NCI-H748 (cell line): ENCODE measurements around the gene PPM1F.

Source experiments
- DNase-seq: peaks from one replicate; lab custom pipeline; 2025; ENCODE audit not compliant: unreplicated experiment; lab: John Stamatoyannopoulos, UW

Gene PPM1F, protein sequence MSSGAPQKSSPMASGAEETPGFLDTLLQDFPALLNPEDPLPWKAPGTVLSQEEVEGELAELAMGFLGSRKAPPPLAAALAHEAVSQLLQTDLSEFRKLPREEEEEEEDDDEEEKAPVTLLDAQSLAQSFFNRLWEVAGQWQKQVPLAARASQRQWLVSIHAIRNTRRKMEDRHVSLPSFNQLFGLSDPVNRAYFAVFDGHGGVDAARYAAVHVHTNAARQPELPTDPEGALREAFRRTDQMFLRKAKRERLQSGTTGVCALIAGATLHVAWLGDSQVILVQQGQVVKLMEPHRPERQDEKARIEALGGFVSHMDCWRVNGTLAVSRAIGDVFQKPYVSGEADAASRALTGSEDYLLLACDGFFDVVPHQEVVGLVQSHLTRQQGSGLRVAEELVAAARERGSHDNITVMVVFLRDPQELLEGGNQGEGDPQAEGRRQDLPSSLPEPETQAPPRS

DNA sequence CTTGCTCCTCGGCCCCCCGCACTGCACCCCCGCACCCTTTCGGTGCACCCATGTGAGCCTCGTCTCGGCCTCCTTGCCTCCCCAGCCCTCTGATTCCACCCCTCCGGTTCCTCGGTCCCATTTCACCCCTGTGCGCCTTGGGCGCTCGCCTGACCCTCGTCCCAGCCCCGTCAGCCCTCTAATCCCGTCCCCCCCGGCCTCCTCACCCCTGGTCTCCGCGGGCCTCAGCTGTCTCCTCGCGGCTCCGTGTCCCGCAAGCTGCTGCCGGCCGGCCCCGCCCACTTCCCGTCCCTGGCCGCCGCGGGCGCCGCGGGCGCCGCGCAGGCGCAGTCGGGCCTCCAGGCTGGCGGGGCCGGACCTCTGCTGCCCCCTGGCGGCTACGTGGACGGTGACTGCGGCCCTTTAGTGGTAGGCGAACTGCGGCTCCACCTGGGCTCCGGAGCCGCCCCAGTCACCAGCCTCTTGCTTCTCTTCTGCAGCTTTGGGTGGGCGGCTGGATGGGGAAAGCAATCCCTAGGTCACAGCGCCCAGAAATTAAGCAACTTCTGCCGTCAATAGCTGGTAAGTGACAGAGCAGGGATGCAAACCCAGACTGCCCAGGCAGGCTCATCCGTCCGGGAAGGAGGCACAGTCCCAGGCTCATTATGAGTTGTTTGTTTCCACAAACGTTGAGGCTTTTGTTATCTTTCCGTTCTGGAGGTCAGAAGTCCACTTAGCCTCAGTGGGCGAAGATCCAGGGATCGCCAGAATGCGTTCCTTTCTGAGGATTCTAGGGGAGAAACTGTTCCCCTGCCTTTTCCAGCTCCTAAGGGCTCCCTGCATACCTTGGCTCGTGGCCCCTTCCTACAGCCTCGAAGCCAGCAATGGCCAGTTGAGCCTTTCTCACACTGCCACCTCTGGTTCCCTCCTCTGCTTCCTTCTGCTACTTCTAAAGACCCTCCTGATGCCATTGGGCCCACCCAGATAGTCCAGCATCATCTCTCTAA is at the start of gene PPM1F:
Gene PPM1F, minus strand, starts transcription at position 263 of the 986 bp plus-strand sequence. CDS start 6,800 bp downstream, outside the sequence.
- peak; percentile 67 for DNase-seq

DNA sequence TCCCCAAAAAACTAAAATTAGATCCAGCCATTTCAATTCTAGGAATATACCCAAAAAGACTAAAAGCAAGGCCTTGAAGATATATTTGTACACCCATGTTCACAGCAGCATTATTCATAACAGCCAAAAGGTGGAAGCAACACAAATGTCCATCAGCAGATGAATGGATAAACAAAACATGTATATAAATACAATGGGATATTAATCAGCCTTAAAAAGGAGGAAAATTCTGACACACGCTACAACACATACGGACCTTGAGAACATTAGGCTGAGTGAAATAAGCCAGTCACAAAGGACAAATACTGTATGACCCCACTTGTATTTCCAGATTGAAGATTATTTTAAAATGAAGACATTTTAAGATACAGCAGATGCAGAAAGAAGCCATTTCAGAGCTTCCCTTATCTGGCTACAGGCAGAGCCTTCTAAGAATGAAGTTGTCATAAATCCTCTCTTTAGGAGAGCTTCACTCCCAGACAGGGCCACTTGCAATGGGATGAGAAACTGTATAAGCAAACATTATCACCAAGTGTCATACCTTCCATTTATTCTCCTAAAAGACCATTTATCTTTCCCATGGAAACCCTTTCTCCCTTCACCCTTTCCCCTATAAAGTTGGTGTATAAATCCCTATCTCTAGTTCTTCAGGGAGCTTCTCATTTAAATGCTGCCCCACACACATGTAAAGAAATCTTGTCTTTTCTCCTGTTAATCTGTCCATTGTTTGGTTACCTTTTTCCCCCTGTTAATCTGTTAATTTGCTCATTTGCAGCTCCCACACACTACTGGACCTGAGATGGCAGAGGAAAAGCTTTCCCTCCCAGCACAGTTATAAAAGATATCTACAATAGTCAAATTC is 49.2 kb upstream of the PPM1F start:
- DNase-seq: no peak

DNA sequence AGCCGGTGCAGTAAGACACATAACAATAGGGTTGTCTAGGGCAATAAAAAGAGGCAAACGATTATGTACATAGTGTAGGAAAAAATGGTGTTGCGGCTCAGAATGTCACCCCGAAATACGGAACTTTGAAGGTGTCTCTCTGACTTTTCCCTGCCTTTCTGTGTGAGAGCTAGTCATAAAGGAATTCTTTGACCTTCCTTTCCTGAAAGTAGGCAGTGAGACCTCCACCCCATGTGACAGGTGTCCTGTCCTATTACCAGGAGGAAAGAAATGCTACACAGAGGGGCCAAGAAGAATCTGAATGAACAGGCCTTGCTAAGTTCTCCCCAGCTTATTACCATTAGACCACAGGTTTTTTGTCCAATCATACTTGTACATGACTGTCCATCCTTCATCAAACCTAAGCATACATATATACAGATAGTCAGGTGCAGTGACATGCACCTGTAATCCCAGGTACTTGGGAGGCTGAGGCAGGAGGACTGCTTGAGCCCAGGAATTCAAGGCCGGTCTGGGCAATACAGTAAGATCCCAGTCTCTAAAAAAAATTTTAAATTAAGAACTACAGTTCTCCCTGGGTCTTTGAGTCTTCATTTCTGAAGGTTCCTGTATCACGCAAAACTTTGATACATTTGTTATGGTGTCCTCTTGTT is 46.1 kb upstream of the PPM1F start:
- no peak for DNase-seq

DNA sequence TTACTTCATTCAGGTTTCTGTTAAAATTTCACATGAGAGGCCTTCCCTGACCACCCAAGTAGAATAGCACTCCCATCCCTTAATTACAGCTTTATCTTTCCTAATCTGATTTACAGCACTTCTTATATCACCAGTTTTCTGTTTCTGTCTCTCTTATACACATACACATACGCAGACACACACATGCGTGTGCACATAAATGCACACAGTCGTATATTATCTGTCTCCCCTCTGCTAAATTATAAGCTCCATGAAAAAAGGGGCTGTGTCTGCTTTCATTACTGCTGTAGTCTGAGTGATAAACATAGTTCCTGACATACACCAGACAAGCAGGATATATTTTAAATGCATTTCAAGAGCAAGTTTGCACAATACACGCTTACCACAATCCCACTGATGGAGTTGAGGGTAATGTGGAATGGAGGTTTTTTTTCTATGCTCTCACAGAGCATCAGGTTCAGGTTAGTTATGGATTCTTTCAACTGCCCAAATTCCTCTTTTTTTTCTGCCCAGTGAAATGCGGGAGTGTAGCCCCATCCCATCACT is 43.6 kb upstream of the PPM1F start:
- DNase-seq: no peak

DNA sequence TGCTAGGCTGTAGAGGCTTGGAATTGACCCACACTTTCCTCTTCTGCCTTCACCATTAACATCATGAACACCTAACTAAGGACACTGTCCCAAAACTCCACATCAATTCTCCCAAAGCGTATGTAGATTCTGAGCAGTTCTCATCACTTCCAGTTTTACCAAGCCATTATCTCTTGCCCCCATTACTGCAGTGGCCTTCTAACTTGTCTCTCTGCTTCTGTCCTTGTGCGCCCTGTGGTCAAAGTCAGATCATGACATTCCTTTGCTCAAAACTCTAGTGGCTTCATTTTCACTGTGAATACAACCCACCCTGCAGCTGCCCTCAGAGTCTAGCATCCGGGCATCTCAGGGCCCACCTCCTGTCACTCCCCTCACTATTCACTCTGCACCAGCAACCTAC is 43.0 kb upstream of the PPM1F start:
- no peak for DNase-seq

DNA sequence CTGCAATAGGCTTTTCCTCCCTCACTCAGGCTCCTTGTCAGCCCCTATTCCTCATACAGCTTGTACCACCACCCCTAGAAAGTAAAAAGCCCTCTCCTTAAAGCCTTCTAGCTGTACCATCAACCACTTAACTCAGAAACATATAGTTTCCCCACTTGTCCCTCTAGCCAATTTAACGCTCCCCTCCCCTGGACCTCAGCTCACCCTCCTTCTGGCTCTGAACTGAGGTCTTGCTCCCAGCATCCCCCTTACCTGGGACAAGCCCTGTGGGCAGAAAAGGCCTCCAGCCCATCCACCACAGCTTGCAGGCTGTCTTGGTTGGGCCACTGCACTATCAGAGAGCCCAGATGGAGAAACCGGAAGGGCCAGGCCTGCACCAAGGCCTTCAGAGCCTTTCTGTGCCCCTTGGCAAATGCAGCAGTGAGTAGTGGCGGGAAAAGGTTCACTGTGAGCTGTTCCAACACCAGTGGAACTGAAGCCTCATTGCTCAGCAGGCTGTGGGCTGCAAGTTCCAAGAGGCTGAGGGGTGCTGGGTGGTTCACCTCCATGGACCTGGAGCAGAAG is 42.3 kb upstream of the PPM1F start:
- DNase-seq: no peak

DNA sequence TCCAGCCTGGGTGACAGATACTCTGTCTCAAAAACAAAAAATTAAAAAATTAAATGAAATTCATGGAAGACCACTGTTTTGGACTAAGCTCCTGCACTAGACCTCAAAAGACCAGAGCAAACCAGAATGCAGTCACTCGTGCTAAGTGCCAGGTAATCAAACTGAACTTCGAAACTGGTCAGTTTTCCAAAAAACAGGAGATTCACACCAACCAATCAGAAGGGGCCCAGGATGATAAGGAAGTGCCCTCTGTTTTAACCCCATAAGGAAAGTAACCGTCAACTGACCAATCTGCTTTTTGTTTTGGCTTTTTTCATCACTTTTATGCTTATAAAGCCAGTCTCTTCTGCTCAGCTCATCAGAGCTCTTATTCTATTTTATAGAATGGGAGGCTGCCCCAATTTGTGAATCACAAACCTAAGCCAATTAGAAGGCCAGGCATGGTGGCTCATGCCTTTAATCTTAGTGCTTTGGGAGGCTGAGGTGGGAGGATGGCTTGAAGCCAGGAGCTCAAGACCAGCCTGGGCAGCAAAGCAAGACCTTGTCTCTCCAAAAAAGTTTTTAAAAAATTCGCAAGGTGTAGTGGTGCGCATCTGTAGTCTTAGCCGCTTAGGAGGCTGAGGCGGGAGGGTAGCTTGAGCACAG is 40.1 kb upstream of the PPM1F start:
- no peak for DNase-seq

DNA sequence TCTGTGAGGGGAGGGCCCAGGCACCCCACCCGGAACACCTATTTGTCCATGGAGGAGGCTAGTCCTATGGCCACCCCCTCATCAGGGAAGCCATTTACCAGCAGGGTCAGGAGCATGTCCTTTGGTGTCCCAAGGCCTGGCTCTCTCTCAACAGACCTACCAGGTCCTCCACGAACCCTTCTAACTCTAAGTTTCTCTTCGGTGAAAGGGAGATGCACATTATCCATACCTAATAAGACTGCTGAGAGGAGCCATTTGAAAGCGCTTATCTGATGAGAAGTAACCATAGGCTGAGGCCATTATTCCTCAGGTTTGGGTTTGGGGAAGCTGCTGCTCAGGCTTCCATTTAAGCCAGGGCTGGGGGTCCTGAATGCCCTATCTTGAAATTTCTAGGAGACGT is 39.1 kb upstream of the PPM1F start:
- no peak for DNase-seq

DNA sequence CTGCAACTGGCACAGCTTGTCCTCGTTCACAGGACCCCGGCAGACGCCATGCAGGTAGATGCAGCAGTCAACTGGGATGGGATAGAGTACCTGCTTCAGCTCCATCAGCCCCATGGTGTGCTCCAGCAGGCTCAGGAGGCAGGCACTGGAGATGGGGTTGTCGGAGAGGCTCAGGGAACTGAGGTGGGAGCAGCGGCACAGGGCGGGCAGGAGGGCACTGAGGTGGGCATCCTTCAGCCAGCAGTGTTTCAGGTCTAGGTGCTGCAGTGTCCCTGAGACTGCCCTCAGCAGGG is 38.6 kb upstream of the PPM1F start:
- DNase-seq: no peak

DNA sequence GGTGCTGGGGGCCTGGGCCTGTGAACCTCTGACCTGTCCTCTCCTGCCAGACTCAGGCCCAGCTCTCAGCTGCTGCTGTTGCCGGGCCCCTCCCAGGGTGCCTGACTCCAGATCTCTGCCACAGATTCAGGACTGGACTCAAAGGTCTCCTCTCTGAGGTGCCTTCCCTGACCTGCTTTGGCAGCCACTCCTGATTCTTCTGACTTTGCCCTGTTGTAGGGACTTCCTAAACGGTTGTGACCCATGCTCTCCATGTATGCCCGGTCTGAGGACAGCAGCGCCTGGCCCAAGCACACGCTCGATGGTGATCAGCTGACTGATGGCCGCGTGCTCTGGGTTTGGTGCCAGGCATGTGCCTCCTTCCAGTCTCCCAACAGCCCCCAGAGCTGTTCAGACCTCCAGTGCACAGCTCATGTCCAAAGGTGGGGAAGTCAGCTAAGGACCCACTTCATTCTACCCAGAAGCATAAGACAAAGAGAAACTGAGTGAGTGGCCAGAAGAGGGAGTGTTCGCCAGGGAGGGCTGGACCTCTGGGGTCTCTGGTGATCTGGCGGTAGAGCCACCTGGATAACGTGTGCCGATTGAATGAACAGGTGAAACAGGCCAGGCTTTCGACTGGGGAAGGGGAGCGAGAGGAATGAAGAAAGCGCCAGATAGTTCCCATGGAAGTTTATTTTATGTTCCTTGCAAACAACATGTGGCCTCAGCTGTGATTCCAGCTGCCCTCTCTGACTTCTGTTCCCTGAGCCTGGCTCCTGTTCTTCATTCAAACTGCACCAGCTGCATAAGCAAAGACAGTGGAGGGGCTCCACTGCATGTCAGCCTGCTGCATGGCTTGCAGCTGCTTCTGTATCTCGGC is 38.0 kb upstream of the PPM1F start:
- no peak for DNase-seq

DNA sequence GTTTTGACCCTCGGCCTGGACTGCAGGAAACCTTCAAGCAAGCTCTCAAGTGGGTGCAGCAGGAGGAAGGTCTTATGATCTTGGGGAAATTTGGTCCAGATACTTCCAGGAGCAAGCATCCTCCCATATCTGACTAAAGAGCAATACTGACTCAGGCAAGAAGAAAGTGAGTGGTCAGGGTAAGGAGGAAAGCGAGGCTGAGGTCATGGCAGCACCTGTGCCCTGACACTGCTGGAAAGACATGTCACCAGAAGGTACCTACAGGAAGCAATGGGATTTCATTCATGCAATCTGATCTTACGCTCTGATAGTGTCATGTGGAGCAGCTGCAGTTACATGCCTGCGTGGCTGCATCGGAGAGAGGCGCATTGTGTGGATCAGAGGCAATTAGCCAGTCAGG is 36.4 kb upstream of the PPM1F start:
- no peak for DNase-seq

DNA sequence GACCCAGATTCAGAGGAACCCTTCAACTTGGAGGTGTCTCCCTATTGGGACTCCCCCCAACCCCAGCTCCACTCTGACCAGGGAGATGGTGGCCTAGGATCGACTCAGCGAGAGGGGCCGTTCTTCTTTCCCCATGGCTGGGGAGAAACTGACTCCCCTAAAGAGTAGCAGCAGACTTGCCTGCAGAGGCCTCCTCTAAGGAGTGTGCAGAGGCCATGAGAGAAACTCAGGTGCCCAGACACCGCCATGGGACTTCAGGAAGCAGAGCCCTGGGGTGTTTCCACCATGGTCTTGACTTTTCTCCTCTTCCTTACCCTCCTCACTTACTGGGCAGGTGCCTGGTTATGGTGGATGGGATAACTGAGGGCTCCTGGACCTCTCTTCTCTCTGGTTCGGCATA is 32.6 kb upstream of the PPM1F start:
- no peak for DNase-seq

DNA sequence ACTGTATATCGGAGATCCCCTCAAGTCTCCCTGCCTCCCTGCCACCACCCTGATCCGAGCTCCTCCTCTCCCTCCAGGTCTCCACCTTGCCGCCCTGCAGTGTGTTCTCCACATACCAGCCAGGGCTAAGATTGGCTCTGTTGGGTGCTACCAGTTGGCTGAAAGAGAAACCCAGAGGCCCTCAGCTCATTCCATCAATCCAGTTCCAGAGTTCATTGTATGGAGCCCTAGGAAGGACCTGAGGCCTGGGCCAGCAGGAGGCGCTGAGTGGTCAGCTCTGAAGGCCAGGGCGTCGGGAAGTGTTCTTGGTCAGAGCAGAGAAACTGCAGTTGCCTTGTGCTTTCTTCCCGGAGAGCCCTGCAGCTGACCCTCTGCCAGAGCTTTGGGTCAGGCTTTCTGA is 32.1 kb upstream of the PPM1F start:
- DNase-seq: no peak

DNA sequence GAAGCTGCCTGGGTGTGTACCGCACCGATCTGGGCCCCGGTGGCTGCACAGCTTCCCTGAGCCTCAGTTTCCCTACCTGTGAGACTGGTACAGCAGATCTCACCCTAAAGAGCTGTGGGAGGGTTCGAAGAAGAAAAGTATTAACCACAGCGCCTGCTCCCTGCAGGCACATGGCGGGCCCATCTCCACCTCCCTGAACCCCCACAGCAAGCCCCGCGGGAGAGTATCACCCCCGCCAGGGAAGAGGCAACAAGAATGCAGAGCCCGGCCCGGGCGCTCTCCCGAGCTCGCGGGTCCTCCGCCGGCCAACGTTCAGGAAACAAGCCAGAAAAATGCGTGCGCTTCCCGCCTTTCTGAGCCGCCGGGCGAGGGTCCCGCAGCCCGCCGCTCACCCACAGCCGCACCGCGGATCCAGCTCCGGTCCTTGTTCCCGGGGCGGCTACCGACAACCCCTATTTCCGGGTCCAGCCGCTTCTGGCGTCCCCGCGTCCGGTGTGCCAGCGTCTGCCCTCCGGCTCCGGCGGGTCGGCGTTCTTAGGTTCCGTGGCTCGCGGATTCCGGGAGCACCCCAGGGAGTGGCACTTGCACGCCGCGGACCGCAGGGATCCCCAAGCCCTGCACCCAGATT is 29.8 kb upstream of the PPM1F start, which contains the start of gene TOP3B:
Gene TOP3B, minus strand, starts transcription at position 450 of the 628 bp plus-strand sequence. CDS start 7,078 bp downstream, outside the sequence.
- DNase-seq: peak; percentile 77

DNA sequence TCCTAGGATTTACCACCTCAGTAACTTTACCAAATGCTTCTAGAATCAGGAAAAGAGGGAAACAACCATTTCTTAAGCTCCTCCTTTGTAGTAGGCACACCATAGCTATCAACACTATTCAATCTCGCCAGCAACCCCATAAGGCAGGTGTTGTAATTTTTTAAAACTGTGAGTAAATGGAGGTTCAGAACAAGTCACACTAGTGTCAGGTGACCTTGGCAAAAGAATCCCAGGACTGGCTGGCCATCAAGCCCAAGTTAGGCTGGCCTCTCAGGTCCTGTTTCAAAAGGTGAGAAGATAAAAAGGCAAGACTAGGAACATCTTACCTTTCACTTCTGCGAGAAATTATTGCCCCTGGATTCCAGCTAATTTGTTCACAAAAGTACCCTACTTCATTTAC is 29.2 kb upstream of the PPM1F start:
- no peak for DNase-seq

DNA sequence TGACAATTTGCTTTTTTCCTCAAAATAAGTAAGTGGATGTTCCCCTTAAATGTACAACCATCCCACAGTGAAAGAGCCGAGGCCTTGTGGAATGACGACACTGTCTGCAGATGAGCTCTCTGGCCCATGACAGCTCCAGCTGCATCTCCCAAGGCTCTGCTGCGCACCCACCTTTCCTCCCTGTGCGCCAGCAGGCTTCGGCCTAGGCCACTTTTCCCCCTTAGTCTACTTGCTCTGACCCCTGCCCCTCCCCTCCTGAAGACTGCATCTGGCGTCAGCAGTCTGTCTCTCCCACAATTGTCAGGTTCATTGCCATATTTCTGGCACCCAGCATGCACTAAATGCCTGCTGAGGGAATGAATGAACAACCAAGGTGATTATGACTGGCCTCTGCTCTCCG is 27.9 kb upstream of the PPM1F start:
- DNase-seq: no peak

DNA sequence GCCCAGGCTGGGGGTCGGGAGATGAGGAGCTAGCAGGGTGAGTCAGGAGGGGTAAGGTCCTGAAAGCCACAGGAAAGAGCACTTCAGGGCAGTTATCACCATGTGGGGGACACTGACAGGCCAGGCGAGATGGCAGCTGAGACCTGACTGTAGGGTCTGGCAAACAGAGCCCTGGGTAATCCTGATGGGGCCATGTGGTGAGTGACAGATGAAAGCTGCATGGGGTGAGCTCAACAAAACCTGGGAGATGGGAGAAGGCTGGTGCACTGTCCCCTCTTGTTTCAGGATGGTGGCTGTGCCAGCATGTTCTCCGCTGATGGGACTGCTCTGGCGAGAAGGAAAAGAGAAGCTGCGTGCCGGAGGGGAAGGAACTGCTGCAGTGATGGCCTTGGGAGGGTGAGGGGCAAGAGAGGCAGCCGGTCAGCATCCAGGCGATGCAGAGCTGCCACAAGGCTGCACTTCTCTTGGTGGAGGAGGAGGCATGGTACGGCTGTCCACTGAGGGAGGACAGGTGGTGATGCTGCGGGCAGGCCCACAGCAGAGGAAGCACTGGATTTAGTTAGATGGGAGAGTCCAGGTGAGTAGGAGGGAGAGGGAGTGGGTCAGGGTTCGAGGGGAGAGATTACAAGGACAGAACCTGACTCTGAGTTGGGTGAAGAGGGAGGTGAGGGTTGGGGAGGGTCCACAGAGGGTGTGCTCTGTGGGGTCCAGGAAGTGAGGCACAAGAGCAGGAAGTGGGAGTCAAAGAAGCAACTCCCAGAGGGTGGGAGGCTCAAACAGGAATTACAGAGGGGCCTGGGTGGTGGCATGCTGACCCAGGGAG is 26.1 kb upstream of the PPM1F start:
- no peak for DNase-seq
